IMR-90 (cell line): ENCODE measurements around the gene ARHGAP31. TPM values are rescaled to one million over a fixed set of nuclear protein-coding genes. Genes with fewer than 3 reads are reported as not detected.
A peak's percentile ranks its signal among the peaks of the same experiment; 100 is the strongest.

Source experiments
- ATAC-seq: fragments of 200-7000 bp; cut with Tn5 transposase; 2 replicates; pipeline ENCODE4 v1.9.1; 2020; ENCODE audit warnings: low read depth, mild to moderate bottlenecking, moderate library complexity
- BruUV-seq: library from RNA; stranded (reverse); fragments of 400-500 nt; replicated peaks from 2 replicates; lab custom pipeline; 2021; lab: Mats Ljungman, UMichigan
- CTCF ChIA-PET: fragments of 300-600 bp; formaldehyde crosslinking; extraction: SDS; loops from one replicate; lab custom pipeline; 2021; ENCODE audit warnings: antibody characterized with exemption; lab: Yijun Ruan, JAX
- POLR2A ChIA-PET: fragments of 300-600 bp; sonication (Branson Sonifier 250); formaldehyde crosslinking; loops from one replicate; lab custom pipeline; 2022; ENCODE audit warnings: antibody characterized with exemption; ENCODE audit not compliant: unreplicated experiment; lab: Charles Lee
- DNase-seq: peaks from one replicate; pipeline ENCODE4 v3.0.0; 2013
- H2AFZ ChIP-seq: replicated peaks from 2 replicates; pipeline ENCODE3; 2013; ENCODE audit warnings: low read length, mild to moderate bottlenecking; ENCODE audit not compliant: poor library complexity
- H2AK5ac ChIP-seq: 2 replicates; pipeline ENCODE4 v1.6.1; 2013; ENCODE audit warnings: low read depth, low read length, inconsistent platforms
- H2AK9ac ChIP-seq: replicated peaks from 2 replicates; pipeline ENCODE3; 2013; ENCODE audit warnings: mild to moderate bottlenecking, low read depth, low read length, moderate library complexity; ENCODE audit not compliant: poor library complexity
- H2BK120ac ChIP-seq: 2 replicates; pipeline ENCODE4 v1.6.1; 2013; ENCODE audit warnings: low read depth, low read length, inconsistent platforms
- H2BK15ac ChIP-seq: 3 replicates; pipeline ENCODE4 v1.6.1; 2013; ENCODE audit warnings: low read depth, low read length, inconsistent platforms
- H2BK20ac ChIP-seq: 2 replicates; pipeline ENCODE4 v1.6.1; 2013; ENCODE audit warnings: low read depth, mild to moderate bottlenecking, inconsistent platforms, low read length, moderate library complexity
- H2BK5ac ChIP-seq: 2 replicates; pipeline ENCODE4 v1.6.1; 2013; ENCODE audit warnings: mild to moderate bottlenecking, low read depth, low read length, inconsistent platforms; ENCODE audit not compliant: poor library complexity, severe bottlenecking
- H3K14ac ChIP-seq: replicated peaks from 2 replicates; pipeline ENCODE4 v1.6.1; 2013; ENCODE audit warnings: low read depth, low read length, inconsistent platforms
- H3K18ac ChIP-seq: 2 replicates; pipeline ENCODE4 v1.6.1; 2013; ENCODE audit warnings: low read depth, low read length, control low read depth
- H3K23ac ChIP-seq: 2 replicates; pipeline ENCODE4 v1.6.1; 2013; ENCODE audit warnings: low read depth, low read length, inconsistent platforms
- H3K27ac ChIP-seq: 2 replicates; pipeline ENCODE4 v1.5.1; 2013; ENCODE audit warnings: mild to moderate bottlenecking, control low read depth, low read length; ENCODE audit not compliant: insufficient read depth
- H3K27me3 ChIP-seq: 2 replicates; pipeline ENCODE4 v1.6.1; 2013; ENCODE audit warnings: low read length; ENCODE audit not compliant: control insufficient read depth, insufficient read depth
- H3K36me3 ChIP-seq: 2 replicates; pipeline ENCODE4 v1.6.1; 2013; ENCODE audit warnings: low read length, mixed read lengths; ENCODE audit not compliant: control insufficient read depth, insufficient read depth
- H3K4ac ChIP-seq: 2 replicates; pipeline ENCODE4 v1.6.1; 2013; ENCODE audit warnings: low read depth, low read length, inconsistent platforms
- H3K4me1 ChIP-seq: 2 replicates; pipeline ENCODE4 v1.6.1; 2013; ENCODE audit warnings: low read length, mixed read lengths; ENCODE audit not compliant: control insufficient read depth, insufficient read depth
- H3K4me2 ChIP-seq: 2 replicates; pipeline ENCODE4 v1.6.1; 2013; ENCODE audit warnings: low read depth, mild to moderate bottlenecking, control low read depth, low read length, moderate library complexity
- H3K4me3 ChIP-seq: 2 replicates; pipeline ENCODE4 v1.5.1; 2013; ENCODE audit warnings: low read depth, mild to moderate bottlenecking, control low read depth, low read length, moderate library complexity; ENCODE audit not compliant: insufficient read depth
- H3K56ac ChIP-seq: 2 replicates; pipeline ENCODE4 v1.6.1; 2013; ENCODE audit warnings: low read length, inconsistent platforms; ENCODE audit not compliant: insufficient read depth; ENCODE audit errors: extremely low read depth
- H3K79me1 ChIP-seq, 2 experiments: 2 replicates each; pipeline ENCODE4 v1.6.1; 2013; ENCODE audit warnings: low read length in 2 of 2, inconsistent platforms in 1 of 2, low read depth in 1 of 2
- H3K9ac ChIP-seq: 2 replicates; pipeline ENCODE4 v1.6.1; 2013; ENCODE audit warnings: low read depth, low read length, control low read depth
- H3K9me1 ChIP-seq: 2 replicates; pipeline ENCODE4 v1.6.1; 2013; ENCODE audit warnings: low read length, inconsistent platforms; ENCODE audit not compliant: insufficient read depth
- H3K9me3 ChIP-seq: 2 replicates; pipeline ENCODE4 v1.6.1; 2013; ENCODE audit warnings: low read length; ENCODE audit not compliant: control insufficient read depth, insufficient read depth
- H4K20me1 ChIP-seq: 2 replicates; pipeline ENCODE4 v1.6.1; 2013; ENCODE audit warnings: low read length, inconsistent platforms; ENCODE audit not compliant: insufficient read depth
- H4K5ac ChIP-seq: 2 replicates; pipeline ENCODE4 v1.6.1; 2013; ENCODE audit warnings: mild to moderate bottlenecking, low read depth, low read length, control low read depth
- H4K8ac ChIP-seq, 2 experiments: 2 replicates each; pipeline ENCODE4 v1.6.1; 2013; ENCODE audit warnings: low read depth in 2 of 2, low read length in 2 of 2, control low read depth in 1 of 2, inconsistent platforms in 1 of 2
- H4K91ac ChIP-seq: 2 replicates; pipeline ENCODE4 v1.6.1; 2013; ENCODE audit warnings: low read depth, low read length, inconsistent platforms; ENCODE audit not compliant: insufficient read depth
- MAFK ChIP-seq: IDR thresholded peaks from 2 replicates; pipeline ENCODE4 v1.6.1; 2012; ENCODE audit warnings: low read depth, low read length, improper control_type of control experiment
- POLR2A ChIP-seq: IDR thresholded peaks from 2 replicates; pipeline ENCODE4 v1.6.1; 2012; ENCODE audit warnings: mild to moderate bottlenecking, low read depth, low read length
- WGBS, 2 experiments: methylation state at CpG; one replicate each; pipeline versions ENCODE4 v1.1.5 to v1.1.7; 2013; ENCODE audit warnings: missing lambda C conversion rate in 2 of 2; ENCODE audit not compliant: insufficient read length in 1 of 2; ENCODE audit errors: extremely low coverage in 2 of 2; 5-methylcytosine and 5-hydroxymethylcytosine counted together
- dilution Hi-C: fragments of 300-500 bp; cut with HindIII; formaldehyde crosslinking; loops from one replicate; pipeline ENCODE4 v1.14.3; 2018; ENCODE audit warnings: low sequenced_read_pairs; ENCODE audit not compliant: unreplicated experiment
- in situ Hi-C: fragments of 300-500 bp; cut with MboI; formaldehyde crosslinking; loops from 3 replicates; pipeline ENCODE4 v1.14.3; 2019; ENCODE audit warnings: low sequenced_read_pairs, inconsistent platforms, mixed read lengths
- intact Hi-C: fragments of 100-400 bp; cut with micrococcal nuclease; formaldehyde crosslinking; loops from 2 replicates; pipeline ENCODE4 v1.10.0; 2022
- polyA plus RNA-seq, 3 experiments: library from polyadenylated mRNA; depleted of rRNA; stranded (reverse); fragments of >200 nt; gene quantifications; 2 replicates each; pipeline ENCODE4 v1.2.3, GENCODE V29; 2012; ENCODE audit warnings: low replicate concordance in 1 of 3
- total RNA-seq: library from RNA; depleted of rRNA; stranded (reverse); fragments of >200 nt; gene quantifications from 2 replicates; pipeline ENCODE4 v1.2.3, GENCODE V29; 2012

The ARHGAP31 gene
- total and polyA plus RNA-seq, 2 of the 4 experiments (the other 2 are of a cell fraction): 6.6 to 7.7 TPM

GRCh38 chr3:119375510-119375909 lies 81.3 kb downstream of the ARHGAP31 start:
- Histone ChIP-seq H3K36me3 (peaks cover 12% of the 10 kb centered on the region), H2AK9ac (no peak overlapping the region), H2BK20ac (no peak overlapping the region), H3K27ac (no peak overlapping the region), H3K9me1 (peaks cover 4% of the 10 kb centered on the region; the same call in 1 of the 2 replicates), H4K5ac (no peak overlapping the region), H3K4me1 (no peaks in the 10 kb centered on the region), H3K56ac (no peak overlapping the region), H3K18ac (no peak overlapping the region), H3K9ac (no peak overlapping the region), H4K91ac (no peak overlapping the region), H3K4me3 (no peak overlapping the region), H3K27me3 (no peaks in the 10 kb centered on the region), H2AK5ac (no peak overlapping the region), H2BK5ac (no peak overlapping the region), H3K14ac (no peak overlapping the region), H3K9me3 (no peaks in the 10 kb centered on the region), H3K4ac (no peak overlapping the region), H3K4me2 (no peak overlapping the region), H3K79me1 (no peaks in the 10 kb centered on the region; a peak in 1 of 4 replicates), H3K23ac (no peak overlapping the region), H4K8ac (no peak overlapping the region), H2AFZ (no peak overlapping the region), H2BK120ac (no peak overlapping the region), H2BK15ac (no peak overlapping the region), H4K20me1 (no peaks in the 10 kb centered on the region)
- in situ Hi-C loops: no loop called here
- ATAC-seq (no peak), DNase-seq (no peak)
- CTCF ChIA-PET: interaction anchor here (0.9 kb wide), 1 partner anchor 26 kb away, joined by 3 read pairs; no protein-coding TSS in a partner anchor
- no CpG with 5 or more reads among the region's 4 CpGs for WGBS, 2 experiments
- no TSS peak for BruUV-seq
- POLR2A ChIA-PET: interaction anchor here (0.6 kb wide), 1 partner anchor 330 kb away, joined by 3 read pairs; no protein-coding TSS in a partner anchor
- dilution Hi-C loops: no loop called here
- intact Hi-C loops: no loop called here
- TF ChIP-seq MAFK (peak; percentile 82), POLR2A (no peak)
